ENCODE data around the gene PPAT. TPM values are rescaled to one million over a fixed set of nuclear protein-coding genes. Genes with fewer than 3 reads are reported as not detected.
"Not testable (repeated sequence)": the region's sequence is repeated elsewhere in the genome, so short reads cannot be mapped to it uniquely, and the experiment has no call there.

The PPAT gene
- total and polyA plus RNA-seq, 2 donors = 4.9 to 21.3 TPM

GRCh38 chr4:56388306-56388705 is 47.1 kb downstream of the PPAT start:
- Histone ChIP-seq H3K4me1 (ENCODE audit: insufficient read depth) (no peaks in the 10 kb centered on the region), H3K36me3 (ENCODE audit: insufficient read depth) (no peaks in the 10 kb centered on the region), H3K4me3 (ENCODE audit: low read depth, low read length) (peak overlapping the region; percentile 59), H3K27ac (ENCODE audit: low read depth) (no peak overlapping the region)
- DNase-seq (ENCODE audit: extremely low spot score) = no peak
- WGBS = 26% methylated on average over 6 of the region's 6 CpGs

DNA sequence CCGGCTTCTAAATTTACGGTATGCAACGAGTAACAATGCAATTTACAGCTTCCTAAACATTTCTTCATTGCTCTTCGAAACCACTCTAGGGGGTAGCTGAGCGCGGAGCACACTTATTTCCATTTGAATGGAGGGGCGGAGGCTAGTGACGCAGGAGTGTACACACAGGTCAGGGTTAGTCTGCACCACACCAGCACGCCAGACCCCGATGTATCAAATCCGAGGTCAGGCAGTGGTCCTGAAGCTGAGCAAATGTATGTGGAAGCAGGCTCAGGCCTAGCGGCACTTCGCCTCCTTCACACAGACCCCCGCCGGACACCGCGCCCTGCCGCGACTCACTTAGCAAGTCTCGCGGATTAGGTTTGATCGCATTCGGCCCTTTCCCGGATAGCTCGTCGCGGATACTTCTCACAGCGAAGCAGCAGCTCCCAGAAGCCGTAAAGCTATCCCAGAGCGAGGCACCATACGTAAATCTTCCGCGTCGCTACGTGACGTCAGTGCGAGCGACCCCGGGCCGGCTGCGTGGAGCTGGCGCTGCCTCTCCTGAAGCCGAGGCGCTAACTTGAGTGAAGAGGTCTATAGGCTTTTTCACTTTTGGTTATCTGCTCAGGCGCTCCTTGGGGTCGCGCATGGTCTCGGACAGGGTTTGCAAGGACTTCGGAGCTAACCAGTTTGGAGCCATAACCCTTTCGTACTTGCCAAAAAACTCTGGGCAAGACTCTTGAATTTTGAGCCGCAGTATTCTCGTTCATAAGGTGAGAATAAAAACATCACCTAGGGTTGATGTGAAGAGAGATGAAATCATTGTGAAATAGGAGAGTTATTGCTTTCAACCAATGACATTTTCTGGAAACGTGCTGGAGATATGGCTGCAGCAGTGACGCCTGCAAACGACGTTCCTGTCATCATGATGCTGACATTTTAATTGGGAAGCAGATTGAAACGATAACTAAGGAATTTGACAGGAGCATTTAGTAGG is 48.1 kb downstream of the PPAT start, which contains the start of gene AASDH:
Gene AASDH, minus strand, starts transcription at position 469 of the 979 bp plus-strand sequence. CDS start 3,192 bp downstream, outside the sequence.
- Histone ChIP-seq H3K4me3 (ENCODE audit: low read depth, low read length) (peak within 1 kb of the TSS; percentile 59), H3K27ac (ENCODE audit: low read depth) (peak within 1 kb of the TSS; percentile 90)
- DNase-seq (ENCODE audit: extremely low spot score) = peak; percentile 87

DNA sequence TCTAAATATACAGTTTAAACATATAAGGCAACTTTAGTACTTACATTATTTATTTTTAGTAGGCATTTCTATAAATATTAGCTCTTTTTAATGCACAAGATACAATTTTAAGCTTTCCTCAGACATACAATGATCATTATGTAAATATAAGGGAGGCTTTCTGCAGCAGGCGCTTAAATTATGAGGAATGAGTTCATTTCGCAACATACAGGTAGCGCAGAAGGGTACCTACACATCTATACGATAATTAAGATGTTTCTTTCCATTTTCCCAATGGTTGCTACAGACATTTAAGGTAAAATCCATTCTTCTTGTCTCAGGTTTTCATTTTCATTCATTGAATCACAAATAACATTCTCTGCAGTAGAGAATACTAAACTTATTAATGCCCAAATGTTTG is 49.3 kb downstream of the PPAT start:
- Histone ChIP-seq H3K36me3 (ENCODE audit: insufficient read depth) (no peaks in the 10 kb centered on the region), H3K4me1 (ENCODE audit: insufficient read depth) (no peaks in the 10 kb centered on the region), H3K4me3 (ENCODE audit: low read depth, low read length) (no peak overlapping the region), H3K27ac (ENCODE audit: low read depth) (no peak overlapping the region)
- DNase-seq (ENCODE audit: extremely low spot score) = no peak
- 95% methylated on average over 4 of the region's 4 CpGs for WGBS

More for the DNA sequence above, 48.1 kb downstream of the PPAT start, which contains the start of gene AASDH:
- no peaks in the 10 kb centered on the region for H3K4me1 ChIP-seq (ENCODE audit: insufficient read depth)
- under 1% methylated on average over 57 of the region's 57 CpGs for WGBS
- no peaks in the 10 kb centered on the region for H3K36me3 ChIP-seq (ENCODE audit: insufficient read depth)

- WGBS = 68% methylated on average over 2 of the region's 2 CpGs
- Histone ChIP-seq H3K36me3 (ENCODE audit: insufficient read depth) (no peaks in the 10 kb centered on the region), H3K4me3 (ENCODE audit: low read depth, low read length) (no peak overlapping the region), H3K27ac (ENCODE audit: low read depth) (no peak overlapping the region), H3K4me1 (ENCODE audit: insufficient read depth) (no peaks in the 10 kb centered on the region)
- DNase-seq (ENCODE audit: extremely low spot score) = no peak
Measured at GRCh38 chr4:56375458-56375857, 60.0 kb downstream of the PPAT start.

DNA sequence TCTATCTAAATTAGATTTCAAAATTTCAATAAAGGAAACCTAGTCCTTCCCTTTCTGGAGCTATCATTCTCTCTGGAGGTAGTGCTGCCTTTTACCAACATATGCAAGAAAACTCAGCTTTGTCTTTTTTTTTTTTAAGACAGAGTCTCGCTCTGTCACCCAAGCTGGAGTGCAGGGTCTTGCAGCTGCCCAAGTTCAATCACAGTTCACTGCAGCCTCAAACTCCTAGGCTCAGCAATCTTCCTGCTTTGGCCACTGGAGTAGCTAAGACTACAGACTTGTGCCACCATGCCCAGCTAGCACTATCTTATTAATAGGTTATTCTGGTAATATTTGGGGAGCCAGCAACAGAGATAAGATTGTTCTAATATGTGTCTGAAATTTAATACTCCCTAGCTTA is 60.5 kb downstream of the PPAT start:
- DNase-seq (ENCODE audit: extremely low spot score) = no peak
- WGBS = 83% methylated on average over 1 of the region's 1 CpG
- Histone ChIP-seq H3K4me1 (ENCODE audit: insufficient read depth) (no peaks in the 10 kb centered on the region), H3K36me3 (ENCODE audit: insufficient read depth) (no peaks in the 10 kb centered on the region), H3K27ac (ENCODE audit: low read depth) (no peak overlapping the region), H3K4me3 (ENCODE audit: low read depth, low read length) (no peak overlapping the region)

- Histone ChIP-seq H3K36me3 (ENCODE audit: insufficient read depth) (no peaks in the 10 kb centered on the region), H3K27ac (ENCODE audit: low read depth) (no peak overlapping the region), H3K4me1 (ENCODE audit: insufficient read depth) (no peaks in the 10 kb centered on the region), H3K4me3 (ENCODE audit: low read depth, low read length) (no peak overlapping the region)
- WGBS = 78% methylated on average over 1 of the region's 1 CpG
- no peak for DNase-seq (ENCODE audit: extremely low spot score)
Measured at GRCh38 chr4:56372774-56373173, 62.6 kb downstream of the PPAT start.

- DNase-seq (ENCODE audit: extremely low spot score) = no peak
- Histone ChIP-seq H3K4me3 (ENCODE audit: low read depth, low read length) (no peak overlapping the region), H3K36me3 (ENCODE audit: insufficient read depth) (no peaks in the 10 kb centered on the region), H3K4me1 (ENCODE audit: insufficient read depth) (no peaks in the 10 kb centered on the region), H3K27ac (ENCODE audit: low read depth) (no peak overlapping the region)
- 75% methylated on average over 8 of the region's 8 CpGs for WGBS
Measured at GRCh38 chr4:56371426-56372220, 63.8 kb downstream of the PPAT start.

DNA sequence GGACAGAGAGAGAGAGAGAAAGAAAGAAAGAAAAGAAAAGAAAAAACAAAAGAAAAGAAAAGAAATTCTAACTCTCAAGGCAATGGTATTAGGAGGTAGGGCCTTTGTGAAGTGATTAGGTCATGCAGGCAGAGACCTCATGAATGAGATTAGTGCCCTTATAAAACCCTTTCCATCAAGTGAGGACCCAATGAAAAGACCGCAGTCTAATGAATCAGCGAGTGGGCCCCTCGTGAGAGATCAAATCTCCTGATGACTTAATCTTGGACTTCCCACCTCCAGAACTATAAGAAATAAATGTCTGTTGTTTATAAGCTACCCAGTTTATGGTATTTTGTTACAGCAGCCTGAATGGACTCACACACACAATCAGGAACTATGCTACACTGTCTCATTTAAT is 65.0 kb downstream of the PPAT start:
- H3K4me1 ChIP-seq (ENCODE audit: insufficient read depth) = no peaks in the 10 kb centered on the region
- no peak overlapping the region for H3K4me3 ChIP-seq (ENCODE audit: low read depth, low read length)
- DNase-seq (ENCODE audit: extremely low spot score) = no peak
- H3K27ac ChIP-seq (ENCODE audit: low read depth) = no peak overlapping the region
- WGBS = 93% methylated on average over 3 of the region's 3 CpGs
- H3K36me3 ChIP-seq (ENCODE audit: insufficient read depth) = no peaks in the 10 kb centered on the region

- not testable (repeated sequence) for H3K4me3 ChIP-seq (ENCODE audit: low read depth, low read length); H3K27ac ChIP-seq (ENCODE audit: low read depth); DNase-seq (ENCODE audit: extremely low spot score); H3K36me3 ChIP-seq (ENCODE audit: insufficient read depth); H3K4me1 ChIP-seq (ENCODE audit: insufficient read depth)
- 95% methylated on average over 12 of the region's 12 CpGs for WGBS
Measured at GRCh38 chr4:56362981-56363380, 72.4 kb downstream of the PPAT start.

DNA sequence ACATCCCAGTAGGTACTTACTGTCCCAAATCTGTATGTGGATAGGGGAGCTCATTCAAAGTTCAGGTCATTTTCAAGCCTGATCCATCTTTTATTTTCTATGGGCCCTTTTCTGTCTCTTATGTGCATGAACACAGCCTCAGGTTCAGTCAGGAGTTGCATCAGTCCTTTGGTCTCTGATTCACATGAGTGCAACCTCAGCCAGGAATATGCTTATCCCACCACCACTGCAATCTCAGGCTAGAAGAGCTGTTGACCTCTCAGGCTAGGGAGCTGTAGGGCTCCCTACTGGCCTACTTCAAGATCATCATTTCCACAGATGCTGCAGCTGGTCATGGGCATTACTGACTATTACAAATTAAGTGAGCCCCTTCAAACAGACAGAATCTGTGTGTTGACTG is 75.3 kb downstream of the PPAT start:
- DNase-seq (ENCODE audit: extremely low spot score) = no peak
- Histone ChIP-seq H3K36me3 (ENCODE audit: insufficient read depth) (no peaks in the 10 kb centered on the region), H3K27ac (ENCODE audit: low read depth) (no peak overlapping the region), H3K4me1 (ENCODE audit: insufficient read depth) (no peaks in the 10 kb centered on the region), H3K4me3 (ENCODE audit: low read depth, low read length) (no peak overlapping the region)

- Histone ChIP-seq H3K27ac (ENCODE audit: low read depth) (no peak overlapping the region), H3K36me3 (ENCODE audit: insufficient read depth) (no peaks in the 10 kb centered on the region), H3K4me1 (ENCODE audit: insufficient read depth) (no peaks in the 10 kb centered on the region), H3K4me3 (ENCODE audit: low read depth, low read length) (no peak overlapping the region)
- DNase-seq (ENCODE audit: extremely low spot score) = no peak
- WGBS = 98% methylated on average over 9 of the region's 9 CpGs
Measured at GRCh38 chr4:56356650-56357049, 78.8 kb downstream of the PPAT start.

- DNase-seq (ENCODE audit: extremely low spot score) = no peak
- H3K4me1 ChIP-seq (ENCODE audit: insufficient read depth) = no peaks in the 10 kb centered on the region
- H3K36me3 ChIP-seq (ENCODE audit: insufficient read depth) = no peaks in the 10 kb centered on the region
- no peak overlapping the region for H3K4me3 ChIP-seq (ENCODE audit: low read depth, low read length)
- H3K27ac ChIP-seq (ENCODE audit: low read depth) = no peak overlapping the region
- WGBS = 93% methylated on average over 3 of the region's 3 CpGs
Measured at GRCh38 chr4:56348576-56348975, 86.8 kb downstream of the PPAT start.

GRCh38 chr4:56345458-56345857 is 90.0 kb downstream of the PPAT start:
- DNase-seq (ENCODE audit: extremely low spot score) = no peak
- WGBS = 94% methylated on average over 4 of the region's 4 CpGs

More at GRCh38 chr4:56345458-56345857, 90.0 kb downstream of the PPAT start:
- Histone ChIP-seq H3K4me1 (ENCODE audit: insufficient read depth) (no peaks in the 10 kb centered on the region), H3K36me3 (ENCODE audit: insufficient read depth) (no peaks in the 10 kb centered on the region), H3K27ac (ENCODE audit: low read depth) (no peak overlapping the region), H3K4me3 (ENCODE audit: low read depth, low read length) (no peak overlapping the region)

Measured in urinary bladder (tissue), 4 donors.